Measurements from ENCODE around the gene SRPRA. TPM values are rescaled to one million over a fixed set of nuclear protein-coding genes. Genes with fewer than 3 reads are reported as not detected.
A peak's percentile ranks its signal among the peaks of the same experiment; 100 is the strongest.

SRPRA gene
- total and polyA plus RNA-seq, 9 donors = 45.3 to 115 (median 86.0) TPM

- Histone ChIP-seq H3K36me3 (no peaks in the 10 kb centered on the region), H3K27ac (no peak overlapping the region), H3K4me3 (no peak overlapping the region), H3K27me3 (no peaks in the 10 kb centered on the region), H3K4me1 (ENCODE audit: insufficient read depth) (peaks cover 13% of the 10 kb centered on the region), H3K9me3 (no peaks in the 10 kb centered on the region)
- intact Hi-C loops (cut with DNase I) = loop anchor here (5.0 to 10.0 kb wide), 4 partner anchors 111 to 168 kb away; no protein-coding TSS in a partner anchor
- peak in 1 of 5 donors; percentile 2 for DNase-seq
- no peak for TF ChIP-seq CTCF (IDR thresholded peaks at IDR 0.05)
- TF ChIP-seq EP300 (IDR thresholded peaks at IDR 0.05) = no peak
- TF ChIP-seq POLR2A (IDR thresholded peaks at IDR 0.05) = no peak
- 87 to 90% (median 90%) methylated on average over 5 of the region's 5 CpGs for WGBS, 3 donors
These were observed 45.1 kb upstream of the SRPRA start for GRCh38 chr11:126313826-126314225.

GRCh38 chr11:126312961-126313360 lies 44.3 kb upstream of the SRPRA start:
- peaks cover 6% of the 10 kb centered on the region for H3K4me1 ChIP-seq (ENCODE audit: insufficient read depth)
- 71 to 79% (median 78%) methylated on average over 8 of the region's 8 CpGs for WGBS, 3 donors
- no peak overlapping the region for H3K4me3 ChIP-seq
- H3K9me3 ChIP-seq = no peaks in the 10 kb centered on the region
- H3K27ac ChIP-seq = no peak overlapping the region
- intact Hi-C loops (cut with DNase I) = loop anchor here (5.0 to 10.0 kb wide), 4 partner anchors 112 to 169 kb away; no protein-coding TSS in a partner anchor
- DNase-seq = peak in 1 of 5 donors; percentile 14
- no peaks in the 10 kb centered on the region for H3K36me3 ChIP-seq
- H3K27me3 ChIP-seq = no peaks in the 10 kb centered on the region
- TF ChIP-seq EP300 (IDR thresholded peaks at IDR 0.05) (no peak), CTCF (IDR thresholded peaks at IDR 0.05) (no peak), POLR2A (IDR thresholded peaks at IDR 0.05) (no peak)

- peak in 1 of 5 donors; percentile 23 for DNase-seq
- Histone ChIP-seq H3K36me3 (no peaks in the 10 kb centered on the region), H3K9me3 (no peaks in the 10 kb centered on the region), H3K4me1 (ENCODE audit: insufficient read depth) (peaks cover 2% of the 10 kb centered on the region), H3K27me3 (no peaks in the 10 kb centered on the region), H3K4me3 (no peak overlapping the region), H3K27ac (no peak overlapping the region)
- TF ChIP-seq EP300 (IDR thresholded peaks at IDR 0.05) (no peak), CTCF (IDR thresholded peaks at IDR 0.05) (no peak), POLR2A (IDR thresholded peaks at IDR 0.05) (no peak)
- intact Hi-C loops (cut with DNase I) = loop anchor here (5.0 to 10.0 kb wide), 4 partner anchors 113 to 171 kb away; no protein-coding TSS in a partner anchor
- 92 to 94% (median 93%) methylated on average over 14 of the region's 14 CpGs for WGBS, 3 donors
These were observed 43.0 kb upstream of the SRPRA start for GRCh38 chr11:126311401-126312291.

GRCh38 chr11:126310992-126311310 lies 42.3 kb upstream of the SRPRA start:
- 57 to 63% (median 59%) methylated on average over 6 of the region's 6 CpGs for WGBS, 3 donors
- H3K4me3 ChIP-seq = no peak overlapping the region
- H3K36me3 ChIP-seq = no peaks in the 10 kb centered on the region
- H3K27ac ChIP-seq = no peak overlapping the region
- TF ChIP-seq CTCF (IDR thresholded peaks at IDR 0.05) (no peak), EP300 (IDR thresholded peaks at IDR 0.05) (no peak), POLR2A (IDR thresholded peaks at IDR 0.05) (no peak)
- H3K27me3 ChIP-seq = no peaks in the 10 kb centered on the region
- peak in 1 of 5 donors; percentile 24 for DNase-seq
- intact Hi-C loops (cut with DNase I) = loop anchor here (5.0 to 10.0 kb wide), 4 partner anchors 114 to 171 kb away; no protein-coding TSS in a partner anchor
- peaks cover 2% of the 10 kb centered on the region for H3K4me1 ChIP-seq (ENCODE audit: insufficient read depth)
- H3K9me3 ChIP-seq = no peaks in the 10 kb centered on the region
